IMR-90 (cell line): ENCODE results near the gene ELP4.

Source experiments
- BHLHE40 ChIP-seq: fragments of 150-350 bp; IDR thresholded peaks from 2 replicates; pipeline ENCODE4 v1.6.1; 2016; ENCODE audit warnings: mild to moderate bottlenecking, low read depth, low read length
- CEBPB ChIP-seq: IDR thresholded peaks from 2 replicates; pipeline ENCODE4 v1.6.1; 2012; ENCODE audit warnings: low read depth, low read length, improper control_type of control experiment
- CHD1 ChIP-seq: IDR thresholded peaks from 2 replicates; pipeline ENCODE4 v1.6.1; 2012; ENCODE audit warnings: low read depth, low read length, improper control_type of control experiment
- POLR2A ChIP-seq: IDR thresholded peaks from 2 replicates; pipeline ENCODE4 v1.6.1; 2012; ENCODE audit warnings: mild to moderate bottlenecking, low read depth, low read length
- TF ChIP-seq, protein P1 (sequence below): conservative IDR thresholded peaks from 2 replicates; pipeline ENCODE4 v1.5.1; 2012; ENCODE audit warnings: mild to moderate bottlenecking, low read depth, low read length, improper control_type of control experiment
- TF ChIP-seq, protein P2 (sequence below): fragments of 150-350 bp; IDR thresholded peaks from 2 replicates; pipeline ENCODE4 v1.6.1; 2017; ENCODE audit warnings: mild to moderate bottlenecking, antibody characterized with exemption, low read length, low read depth

DNA sequence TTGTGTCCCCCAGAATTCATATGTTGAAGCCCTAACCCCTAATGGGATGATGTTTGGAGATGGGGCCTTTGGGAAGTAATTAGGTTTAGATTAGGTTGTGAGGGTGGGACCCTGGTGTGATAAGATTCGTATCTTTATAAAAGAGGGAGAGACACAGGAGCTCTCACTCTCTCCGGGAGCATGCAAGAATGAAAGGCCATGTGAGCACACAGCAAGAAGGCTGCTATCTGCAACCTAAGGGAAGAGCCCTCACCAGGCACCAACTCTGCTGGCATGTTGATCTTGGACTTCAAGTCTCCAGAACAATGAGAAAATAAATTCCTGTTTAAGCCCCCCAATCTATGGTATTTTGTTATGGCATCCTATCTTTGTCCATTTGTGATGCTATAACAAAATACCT, 97.3 kb downstream of the ELP4 start:
- TF ChIP-seq, protein P1, sequence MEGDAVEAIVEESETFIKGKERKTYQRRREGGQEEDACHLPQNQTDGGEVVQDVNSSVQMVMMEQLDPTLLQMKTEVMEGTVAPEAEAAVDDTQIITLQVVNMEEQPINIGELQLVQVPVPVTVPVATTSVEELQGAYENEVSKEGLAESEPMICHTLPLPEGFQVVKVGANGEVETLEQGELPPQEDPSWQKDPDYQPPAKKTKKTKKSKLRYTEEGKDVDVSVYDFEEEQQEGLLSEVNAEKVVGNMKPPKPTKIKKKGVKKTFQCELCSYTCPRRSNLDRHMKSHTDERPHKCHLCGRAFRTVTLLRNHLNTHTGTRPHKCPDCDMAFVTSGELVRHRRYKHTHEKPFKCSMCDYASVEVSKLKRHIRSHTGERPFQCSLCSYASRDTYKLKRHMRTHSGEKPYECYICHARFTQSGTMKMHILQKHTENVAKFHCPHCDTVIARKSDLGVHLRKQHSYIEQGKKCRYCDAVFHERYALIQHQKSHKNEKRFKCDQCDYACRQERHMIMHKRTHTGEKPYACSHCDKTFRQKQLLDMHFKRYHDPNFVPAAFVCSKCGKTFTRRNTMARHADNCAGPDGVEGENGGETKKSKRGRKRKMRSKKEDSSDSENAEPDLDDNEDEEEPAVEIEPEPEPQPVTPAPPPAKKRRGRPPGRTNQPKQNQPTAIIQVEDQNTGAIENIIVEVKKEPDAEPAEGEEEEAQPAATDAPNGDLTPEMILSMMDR = no peak
- no peak for TF ChIP-seq BHLHE40
- TF ChIP-seq CHD1 = no peak
- TF ChIP-seq POLR2A = no peak
- TF ChIP-seq CEBPB = no peak
- TF ChIP-seq, protein P2, sequence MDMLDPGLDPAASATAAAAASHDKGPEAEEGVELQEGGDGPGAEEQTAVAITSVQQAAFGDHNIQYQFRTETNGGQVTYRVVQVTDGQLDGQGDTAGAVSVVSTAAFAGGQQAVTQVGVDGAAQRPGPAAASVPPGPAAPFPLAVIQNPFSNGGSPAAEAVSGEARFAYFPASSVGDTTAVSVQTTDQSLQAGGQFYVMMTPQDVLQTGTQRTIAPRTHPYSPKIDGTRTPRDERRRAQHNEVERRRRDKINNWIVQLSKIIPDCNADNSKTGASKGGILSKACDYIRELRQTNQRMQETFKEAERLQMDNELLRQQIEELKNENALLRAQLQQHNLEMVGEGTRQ = no peak
